HUDEP-2 (cell line): Measurements from ENCODE around the gene FAHD2A.
"Not testable (repeated sequence)": the region's sequence is repeated elsewhere in the genome, so short reads cannot be mapped to it uniquely, and the experiment has no call there.

Source experiments
- DNase-seq, 76 experiments: peaks; one replicate each; lab custom pipeline; 2025; ENCODE audit not compliant: unreplicated experiment in 76 of 76; lab: John Stamatoyannopoulos, UW

FAHD2A gene

DNA sequence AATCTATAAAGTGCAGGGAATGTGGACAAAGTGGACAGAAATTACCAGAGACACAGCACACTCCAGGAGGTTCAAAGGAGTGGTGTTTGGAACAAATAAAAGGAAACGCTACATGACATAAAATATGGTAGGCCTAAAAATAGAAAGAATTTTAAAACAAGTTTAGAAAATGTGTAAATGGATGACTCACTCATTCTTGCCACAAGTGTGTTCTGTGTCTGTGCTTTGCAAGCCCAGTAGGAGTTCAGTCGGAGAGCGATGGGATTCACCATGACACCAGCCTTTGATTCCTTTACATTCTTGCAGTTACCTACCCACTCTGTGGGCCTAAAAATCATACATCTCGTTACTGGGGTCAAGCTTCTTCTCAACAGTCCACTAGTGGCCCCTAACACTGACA lies 30.9 kb downstream of the FAHD2A start:
- DNase-seq = not testable (repeated sequence)

DNA sequence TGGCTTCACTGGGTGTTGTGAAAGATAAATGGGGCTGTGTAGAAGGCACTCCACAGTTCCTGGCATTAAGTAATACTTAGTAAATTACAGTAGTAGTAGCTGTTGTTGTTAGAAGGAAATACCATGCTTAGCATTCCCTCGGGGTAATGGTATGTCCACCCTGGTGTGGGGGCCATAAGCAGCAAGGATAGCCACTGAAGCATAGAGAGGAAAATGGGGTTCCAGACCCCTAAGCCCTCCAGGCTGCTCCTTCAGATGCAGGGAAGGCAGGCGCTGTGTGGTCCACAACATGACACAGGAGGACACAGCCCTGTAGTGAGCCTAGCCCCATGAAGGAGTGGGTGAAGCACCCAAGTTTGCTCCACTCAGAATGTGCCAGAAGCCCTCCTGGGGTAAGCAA lies 31.5 kb downstream of the FAHD2A start:
- DNase-seq = not testable (repeated sequence)

DNA sequence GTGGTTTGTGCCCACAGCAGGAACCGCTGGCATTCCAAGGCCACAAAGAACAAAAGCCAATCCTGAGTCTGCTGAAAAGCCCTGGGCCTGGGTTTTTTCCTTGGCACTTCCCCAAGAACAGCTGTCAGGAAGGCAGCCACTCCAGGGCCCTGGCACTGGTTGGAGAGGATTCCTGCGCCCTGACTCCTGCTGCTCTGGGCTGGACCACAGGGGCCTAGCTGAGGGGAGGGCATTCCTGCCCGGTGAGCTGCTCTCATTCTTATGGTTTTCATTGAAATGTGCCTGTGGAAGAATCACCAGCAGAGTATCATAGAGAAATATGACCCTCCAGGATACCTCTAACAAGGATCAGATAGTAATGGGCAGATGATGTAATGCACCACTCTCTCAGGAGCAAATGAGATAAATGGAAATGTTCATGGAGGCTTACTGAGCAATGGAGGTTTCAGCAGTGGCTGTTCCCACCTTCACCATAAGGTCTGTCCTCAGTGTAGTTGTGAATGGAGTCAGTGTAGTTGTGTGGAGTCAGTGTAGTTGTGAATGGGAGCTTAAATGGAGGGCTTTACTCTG lies 32.1 kb downstream of the FAHD2A start:
- DNase-seq = not testable (repeated sequence)

DNA sequence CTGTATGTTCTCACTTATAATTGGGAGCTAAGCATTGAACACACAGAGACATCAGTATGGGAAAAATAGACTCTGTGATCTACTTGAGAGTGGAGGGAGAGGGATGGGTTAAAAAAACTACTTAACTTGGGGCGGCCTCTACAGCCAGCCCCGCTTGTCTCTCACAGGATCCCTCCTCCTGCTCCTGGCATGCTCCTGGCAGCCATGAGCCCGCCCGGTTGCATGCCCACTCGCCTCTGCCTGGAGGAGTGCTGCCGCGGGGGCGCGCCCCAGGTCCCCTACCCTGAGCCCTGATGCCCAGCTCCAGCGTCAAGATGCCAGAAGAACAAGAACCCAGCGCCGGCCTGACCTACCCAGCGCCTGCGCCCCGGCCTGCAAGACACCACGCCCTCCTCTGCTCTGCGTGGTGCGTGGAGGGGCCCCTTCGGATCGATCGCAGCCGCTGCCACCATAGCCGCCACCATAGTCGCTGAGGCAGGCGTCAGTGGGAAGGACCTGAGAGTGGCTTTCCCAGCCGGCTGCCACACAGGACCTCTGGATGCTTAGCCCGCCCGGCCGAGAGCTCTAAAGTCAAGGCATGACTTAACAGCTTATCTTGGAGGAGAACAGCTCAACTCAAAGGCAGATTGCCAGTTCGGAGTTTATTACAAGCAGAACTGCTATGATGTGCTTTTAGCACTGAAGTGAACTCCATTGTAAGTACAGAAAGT lies 32.8 kb downstream of the FAHD2A start:
- DNase-seq = not testable (repeated sequence)

DNA sequence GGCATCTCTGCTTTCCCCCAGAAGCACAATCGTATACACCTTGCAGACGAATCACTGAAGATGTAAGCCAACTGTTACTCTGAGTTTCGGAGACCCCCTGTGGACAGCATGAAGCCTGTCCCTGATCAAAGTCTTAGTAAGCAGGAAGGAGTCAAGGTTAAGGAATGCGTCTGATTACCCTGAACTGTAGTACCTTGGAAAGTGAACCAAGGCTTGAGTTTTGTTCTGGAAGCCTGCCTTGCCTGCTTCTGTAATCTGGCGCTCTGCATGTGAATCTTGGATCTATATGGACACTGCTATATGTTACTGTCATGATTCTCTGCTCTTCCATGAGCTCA lies 33.3 kb downstream of the FAHD2A start:
- not testable (repeated sequence) for DNase-seq

DNA sequence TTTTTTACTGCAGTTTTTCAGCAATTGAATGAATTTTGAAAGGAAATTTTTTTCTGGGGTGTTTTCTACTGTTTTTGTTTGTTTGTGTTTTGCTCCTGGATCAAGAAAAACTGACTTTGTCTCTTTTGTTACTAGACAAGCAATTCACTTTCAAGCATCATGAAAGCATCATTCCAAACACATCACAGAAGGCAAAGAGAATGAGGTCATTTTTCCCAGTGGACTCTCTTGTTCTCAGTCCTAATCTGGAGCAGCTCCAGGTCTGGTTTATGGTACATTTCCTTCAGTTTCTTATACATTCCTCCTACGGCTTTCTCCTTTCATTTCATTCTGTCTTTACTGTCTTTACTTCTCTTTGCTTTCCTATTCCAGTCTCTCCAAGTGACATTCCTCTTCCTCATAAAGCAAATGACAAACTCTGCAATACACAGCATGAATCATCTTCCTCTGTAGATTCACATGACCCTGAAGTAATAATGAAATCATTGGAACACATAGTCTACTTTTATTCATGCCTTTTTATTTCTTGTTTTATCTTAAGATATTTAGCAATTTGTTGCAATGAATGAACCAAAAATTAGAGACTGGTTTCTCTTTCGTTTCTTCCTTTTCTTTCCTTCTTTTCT lies 40.1 kb downstream of the FAHD2A start:
- DNase-seq = not testable (repeated sequence)

DNA sequence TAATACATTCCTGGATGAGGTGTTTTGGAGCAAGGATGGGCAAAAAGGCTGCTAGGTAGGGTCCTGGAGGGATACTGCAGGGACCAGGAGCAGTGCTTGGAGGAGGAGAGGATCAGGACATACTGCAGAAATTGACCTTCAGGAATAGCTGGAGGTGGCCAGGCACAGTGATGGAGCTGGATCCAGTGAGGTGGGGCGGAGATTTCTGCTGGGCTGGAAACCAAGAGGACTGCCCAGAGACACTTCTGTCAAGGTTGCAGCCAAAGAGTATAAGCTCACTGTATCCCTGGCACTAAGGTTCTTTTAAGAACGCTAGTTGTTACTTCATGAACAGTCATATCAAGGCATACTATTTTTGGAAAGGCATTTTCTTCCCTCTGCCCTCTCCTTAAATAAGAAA lies 42.8 kb downstream of the FAHD2A start:
- not testable (repeated sequence) for DNase-seq

DNA sequence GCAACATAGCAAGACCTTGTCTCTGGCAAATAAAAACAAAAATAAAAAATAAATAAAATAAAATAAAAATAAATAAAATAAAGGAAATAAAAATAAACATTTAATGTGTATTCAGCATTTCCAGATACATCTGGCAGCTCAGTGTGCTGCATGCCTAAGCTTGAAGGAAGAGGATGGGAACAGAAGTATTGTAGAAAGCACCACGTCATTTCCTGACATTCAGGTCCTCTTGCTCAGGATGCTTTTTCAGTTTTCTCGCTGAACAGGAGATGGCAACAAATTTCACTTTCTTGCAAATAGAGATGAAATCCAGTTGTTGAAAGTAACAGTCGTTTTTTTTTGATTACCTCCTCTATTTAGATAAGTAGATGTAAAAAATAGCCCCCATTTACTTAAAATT lies 60.8 kb downstream of the FAHD2A start:
- DNase-seq = not testable (repeated sequence)
